ENCODE data around the gene TSC22D2.

GRCh38 chr3:150504483-150504882, 96.4 kb downstream of the TSC22D2 start:
- TF ChIP-seq CTCF (IDR thresholded peaks at IDR 0.05; ENCODE audit: extremely low read depth in 1 of 2, insufficient read depth in 1 of 2, low read depth in 1 of 2, low read length in 2 of 2) (no peak), POLR2A (IDR thresholded peaks at IDR 0.05; ENCODE audit: low read depth, low read length) (no peak), EZH2 (IDR thresholded peaks at IDR 0.05; ENCODE audit: borderline replicate concordance, low read depth, low read length, severe bottlenecking) (no peak), POLR2AphosphoS5 (IDR thresholded peaks at IDR 0.05; ENCODE audit: insufficient read depth, low read depth, low read length) (peak; percentile 59), JUN (IDR thresholded peaks at IDR 0.05; ENCODE audit: borderline replicate concordance, insufficient read depth, insufficient read length, low read depth) (no peak), FOS (IDR thresholded peaks at IDR 0.05; ENCODE audit: borderline replicate concordance, insufficient read depth, low read length) (peak; percentile 36), MAX (IDR thresholded peaks at IDR 0.05; ENCODE audit: insufficient read depth, insufficient read length) (no peak)

All from endothelial cell of umbilical vein (primary cell).